GM23338 (cell line): ENCODE measurements around the gene NCDN.

Source experiments
- CREB1 ChIP-seq: fragments of 250-450 bp; sonication (Bioruptor Pico); IDR thresholded peaks from 2 replicates; pipeline ENCODE4 v1.5.0; 2020; ENCODE audit warnings: low read depth, mild to moderate bottlenecking, moderate library complexity
- CTCF ChIP-seq, 2 experiments: fragments of 200-600 bp in 1 of 2; sonication (generic) in 1 of 2; conservative IDR thresholded peaks; 2 replicates each; pipeline versions ENCODE4 v1.5.1 to v1.6.1; 2016 to 2017; ENCODE audit warnings: antibody characterized with exemption in 2 of 2, low read depth in 2 of 2, mild to moderate bottlenecking in 2 of 2, moderate library complexity in 1 of 2
- ETS1 ChIP-seq: IDR thresholded peaks from 2 replicates; pipeline ENCODE4 v1.6.1; 2016; ENCODE audit warnings: antibody characterized with exemption
- EZH2 ChIP-seq: fragments of 200-600 bp; sonication (generic); IDR thresholded peaks from one replicate; pipeline ENCODE4 v1.8.0; 2017; ENCODE audit warnings: antibody characterized with exemption, mild to moderate bottlenecking, low read depth; ENCODE audit not compliant: unreplicated experiment
- EZH2phosphoT487 ChIP-seq: fragments of 200-600 bp; sonication (generic); IDR thresholded peaks from one replicate; pipeline ENCODE4 v1.8.1; 2018; ENCODE audit warnings: antibody characterized with exemption; ENCODE audit not compliant: unreplicated experiment
- JUNB ChIP-seq: IDR thresholded peaks from one replicate; pipeline ENCODE4 v1.6.1; 2016; ENCODE audit warnings: antibody characterized with exemption; ENCODE audit not compliant: unreplicated experiment
- NANOG ChIP-seq: IDR thresholded peaks from 2 replicates; pipeline ENCODE4 v1.6.1; 2016; ENCODE audit warnings: antibody characterized with exemption, borderline replicate concordance
- POLR2AphosphoS5 ChIP-seq: IDR thresholded peaks from 2 replicates; pipeline ENCODE4 v1.6.1; 2016; ENCODE audit warnings: antibody characterized with exemption, low read depth
- STAT1 ChIP-seq: IDR thresholded peaks from one replicate; pipeline ENCODE4 v1.6.1; 2016; ENCODE audit warnings: antibody characterized with exemption; ENCODE audit not compliant: unreplicated experiment
- TF ChIP-seq, protein P1 (sequence below): IDR thresholded peaks from one replicate; pipeline ENCODE4 v1.6.1; 2018; ENCODE audit warnings: antibody characterized with exemption; ENCODE audit not compliant: unreplicated experiment

DNA sequence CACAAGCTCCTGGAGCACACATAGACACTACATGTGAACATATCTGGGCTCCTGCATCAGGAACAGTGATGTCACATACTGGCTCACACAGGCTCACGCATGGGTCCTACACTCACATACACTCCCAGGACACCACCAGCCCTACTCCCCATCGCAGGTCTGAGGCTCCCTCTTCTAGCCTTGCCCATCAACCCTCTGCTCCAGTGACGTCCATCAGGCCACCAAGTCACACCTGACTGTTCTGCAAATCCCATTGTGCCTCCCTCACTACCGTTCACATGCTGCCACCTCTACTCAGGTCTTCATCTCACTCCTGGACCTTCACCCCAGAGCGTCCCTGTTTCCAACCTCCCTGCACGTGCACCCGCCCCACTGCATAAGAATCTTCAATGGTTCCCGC lies 33.6 kb downstream of the NCDN start:
- no peak for TF ChIP-seq CTCF (conservative IDR thresholded peaks at IDR 0.05; ENCODE audit: low read depth in 2 of 2)
- TF ChIP-seq ETS1 = no peak
- TF ChIP-seq EZH2phosphoT487 = no peak
- TF ChIP-seq EZH2 = no peak
- no peak for TF ChIP-seq POLR2AphosphoS5
- no peak for TF ChIP-seq CREB1 (CRISPR knock-in tag)
- no peak for TF ChIP-seq NANOG
- no peak for TF ChIP-seq JUNB
- TF ChIP-seq STAT1 = no peak
- TF ChIP-seq, protein P1, sequence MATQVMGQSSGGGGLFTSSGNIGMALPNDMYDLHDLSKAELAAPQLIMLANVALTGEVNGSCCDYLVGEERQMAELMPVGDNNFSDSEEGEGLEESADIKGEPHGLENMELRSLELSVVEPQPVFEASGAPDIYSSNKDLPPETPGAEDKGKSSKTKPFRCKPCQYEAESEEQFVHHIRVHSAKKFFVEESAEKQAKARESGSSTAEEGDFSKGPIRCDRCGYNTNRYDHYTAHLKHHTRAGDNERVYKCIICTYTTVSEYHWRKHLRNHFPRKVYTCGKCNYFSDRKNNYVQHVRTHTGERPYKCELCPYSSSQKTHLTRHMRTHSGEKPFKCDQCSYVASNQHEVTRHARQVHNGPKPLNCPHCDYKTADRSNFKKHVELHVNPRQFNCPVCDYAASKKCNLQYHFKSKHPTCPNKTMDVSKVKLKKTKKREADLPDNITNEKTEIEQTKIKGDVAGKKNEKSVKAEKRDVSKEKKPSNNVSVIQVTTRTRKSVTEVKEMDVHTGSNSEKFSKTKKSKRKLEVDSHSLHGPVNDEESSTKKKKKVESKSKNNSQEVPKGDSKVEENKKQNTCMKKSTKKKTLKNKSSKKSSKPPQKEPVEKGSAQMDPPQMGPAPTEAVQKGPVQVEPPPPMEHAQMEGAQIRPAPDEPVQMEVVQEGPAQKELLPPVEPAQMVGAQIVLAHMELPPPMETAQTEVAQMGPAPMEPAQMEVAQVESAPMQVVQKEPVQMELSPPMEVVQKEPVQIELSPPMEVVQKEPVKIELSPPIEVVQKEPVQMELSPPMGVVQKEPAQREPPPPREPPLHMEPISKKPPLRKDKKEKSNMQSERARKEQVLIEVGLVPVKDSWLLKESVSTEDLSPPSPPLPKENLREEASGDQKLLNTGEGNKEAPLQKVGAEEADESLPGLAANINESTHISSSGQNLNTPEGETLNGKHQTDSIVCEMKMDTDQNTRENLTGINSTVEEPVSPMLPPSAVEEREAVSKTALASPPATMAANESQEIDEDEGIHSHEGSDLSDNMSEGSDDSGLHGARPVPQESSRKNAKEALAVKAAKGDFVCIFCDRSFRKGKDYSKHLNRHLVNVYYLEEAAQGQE = no peak
